GM18517 (cell line): ENCODE data around the gene ACAA2.

Experiments
- ATAC-seq: cut with Tn5 transposase; IDR thresholded peaks from one replicate; pipeline ENCODE4 v1.9.1; 2021; ENCODE audit warnings: mild to moderate bottlenecking, moderate library complexity; ENCODE audit not compliant: unreplicated experiment

The ACAA2 gene

GRCh38 chr18:49768051-49768391, 45.3 kb downstream of the ACAA2 start:
- ATAC-seq, result no peak

GRCh38 chr18:49767111-49768050, 46.0 kb downstream of the ACAA2 start:
- ATAC-seq, result no peak

- ATAC-seq, result no peak
These were observed 46.7 kb downstream of the ACAA2 start for GRCh38 chr18:49766646-49767045.

GRCh38 chr18:49764032-49764431, 49.3 kb downstream of the ACAA2 start:
- no peak for ATAC-seq

GRCh38 chr18:49763590-49763989, 49.7 kb downstream of the ACAA2 start:
- no peak for ATAC-seq

GRCh38 chr18:49762191-49763077, 50.9 kb downstream of the ACAA2 start:
- no peak for ATAC-seq

- no peak for ATAC-seq
These were observed 51.6 kb downstream of the ACAA2 start for GRCh38 chr18:49761771-49762170.

GRCh38 chr18:49758263-49758610, 55.1 kb downstream of the ACAA2 start:
- no peak for ATAC-seq

GRCh38 chr18:49757513-49758262, 55.6 kb downstream of the ACAA2 start:
- ATAC-seq, result no peak

- no peak for ATAC-seq
These were observed 56.5 kb downstream of the ACAA2 start for GRCh38 chr18:49756671-49757362.

GRCh38 chr18:49756135-49756534, 57.2 kb downstream of the ACAA2 start:
- ATAC-seq, result no peak

GRCh38 chr18:49755489-49755888, 57.8 kb downstream of the ACAA2 start:
- ATAC-seq, result no peak

GRCh38 chr18:49754866-49755265, 58.5 kb downstream of the ACAA2 start:
- ATAC-seq, result no peak

GRCh38 chr18:49753643-49754042, 59.7 kb downstream of the ACAA2 start:
- ATAC-seq, result no peak

- ATAC-seq, result no peak
These were observed 61.3 kb downstream of the ACAA2 start for GRCh38 chr18:49752095-49752457.

GRCh38 chr18:49751427-49752094, 61.8 kb downstream of the ACAA2 start:
- ATAC-seq, result no peak

- ATAC-seq, result no peak
These were observed 63.8 kb downstream of the ACAA2 start for GRCh38 chr18:49749563-49749962.

- ATAC-seq, result no peak
These were observed 65.5 kb downstream of the ACAA2 start for GRCh38 chr18:49747876-49748275.

- no peak for ATAC-seq
These were observed 68.0 kb downstream of the ACAA2 start for GRCh38 chr18:49745045-49746014.
